ENCODE data around the gene DLEC1.

DNA sequence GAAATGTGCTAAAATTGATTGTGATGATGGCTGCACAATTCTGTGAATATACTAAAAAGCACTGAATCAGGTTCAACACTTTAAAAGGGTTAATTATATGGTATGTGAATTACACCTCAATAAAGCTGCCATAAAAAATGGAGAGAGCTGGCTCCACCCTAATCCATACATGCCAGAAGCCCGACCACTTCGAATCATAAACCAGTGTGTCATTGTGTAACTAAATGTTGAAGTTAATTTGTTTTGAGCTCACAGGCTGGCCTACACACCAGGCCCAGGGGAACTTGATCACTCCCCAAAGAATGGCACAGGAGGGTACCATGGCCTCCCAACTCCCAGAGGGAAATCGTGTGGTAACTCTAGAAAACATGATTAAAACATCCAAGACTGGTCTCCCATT lies 23.5 kb upstream of the DLEC1 start:
- TF ChIP-seq EZH2 (IDR thresholded peaks at IDR 0.05; ENCODE audit: insufficient read depth, poor library complexity, severe bottlenecking) (no peak), EZH2phosphoT487 (IDR thresholded peaks at IDR 0.05; ENCODE audit: insufficient read depth, low read depth) (no peak)
